SK-N-SH treated with all-trans-retinoic acid at 6 μM for 48 hours (cell line): ENCODE results near the gene SLC3A2.

ENCODE experiments used
- ARNTL ChIP-seq: fragments of 450-650 bp; formaldehyde crosslinking; IDR thresholded peaks from 2 replicates; pipeline ENCODE4 v1.5.0; 2020; ENCODE audit warnings: low read depth, mild to moderate bottlenecking, moderate library complexity, borderline replicate concordance
- ESRRG ChIP-seq: fragments of 250-450 bp; sonication (Bioruptor Pico); IDR thresholded peaks from 2 replicates; pipeline ENCODE4 v1.6.1; 2021; ENCODE audit warnings: mild to moderate bottlenecking
- TF ChIP-seq, protein P1 (sequence below): fragments of 250-450 bp; sonication (Bioruptor Pico); IDR thresholded peaks from 2 replicates; pipeline ENCODE4 v1.8.0; 2020; ENCODE audit warnings: mild to moderate bottlenecking, moderate library complexity, borderline replicate concordance

DNA sequence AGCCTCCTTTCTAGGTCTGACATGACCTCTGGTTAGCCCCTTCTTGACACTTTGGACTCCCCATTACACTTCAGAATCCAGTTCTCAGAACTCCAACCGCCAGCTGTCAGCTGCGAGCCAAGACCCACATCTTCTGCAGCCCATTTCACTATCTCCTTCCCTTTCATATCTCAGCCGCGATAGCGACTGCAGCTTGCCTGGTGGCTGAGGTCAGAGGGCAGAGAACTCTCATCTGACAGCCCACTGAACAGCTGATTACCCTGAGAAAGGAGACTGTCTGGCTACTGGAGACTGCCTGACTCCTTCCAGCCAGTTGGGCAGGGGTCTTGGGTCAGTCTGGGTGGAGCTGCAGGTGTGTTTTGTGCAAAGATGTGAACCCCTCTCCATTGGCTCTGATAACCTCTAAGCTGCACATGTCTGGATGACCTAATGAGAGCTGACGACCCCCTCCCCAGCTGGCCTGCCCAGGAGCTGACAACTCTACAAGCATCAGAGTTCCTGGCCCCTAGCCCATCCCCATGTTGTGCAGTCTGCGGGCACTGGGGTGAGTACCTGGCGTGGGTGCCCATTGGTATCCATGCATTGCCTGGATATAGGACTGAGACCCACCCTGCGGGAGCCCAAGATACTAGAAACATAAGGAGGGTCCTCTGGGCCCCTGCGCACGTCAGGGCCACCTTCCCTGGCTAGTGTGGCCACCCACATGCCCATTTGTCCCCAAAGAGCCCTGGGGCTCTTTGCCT, 39.4 kb downstream of the SLC3A2 start:
- TF ChIP-seq, protein P1, sequence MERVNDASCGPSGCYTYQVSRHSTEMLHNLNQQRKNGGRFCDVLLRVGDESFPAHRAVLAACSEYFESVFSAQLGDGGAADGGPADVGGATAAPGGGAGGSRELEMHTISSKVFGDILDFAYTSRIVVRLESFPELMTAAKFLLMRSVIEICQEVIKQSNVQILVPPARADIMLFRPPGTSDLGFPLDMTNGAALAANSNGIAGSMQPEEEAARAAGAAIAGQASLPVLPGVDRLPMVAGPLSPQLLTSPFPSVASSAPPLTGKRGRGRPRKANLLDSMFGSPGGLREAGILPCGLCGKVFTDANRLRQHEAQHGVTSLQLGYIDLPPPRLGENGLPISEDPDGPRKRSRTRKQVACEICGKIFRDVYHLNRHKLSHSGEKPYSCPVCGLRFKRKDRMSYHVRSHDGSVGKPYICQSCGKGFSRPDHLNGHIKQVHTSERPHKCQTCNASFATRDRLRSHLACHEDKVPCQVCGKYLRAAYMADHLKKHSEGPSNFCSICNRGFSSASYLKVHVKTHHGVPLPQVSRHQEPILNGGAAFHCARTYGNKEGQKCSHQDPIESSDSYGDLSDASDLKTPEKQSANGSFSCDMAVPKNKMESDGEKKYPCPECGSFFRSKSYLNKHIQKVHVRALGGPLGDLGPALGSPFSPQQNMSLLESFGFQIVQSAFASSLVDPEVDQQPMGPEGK = no peak
- TF ChIP-seq ESRRG (CRISPR knock-in tag) (no peak), ARNTL (CRISPR knock-in tag) (no peak)
